ENCODE data around the gene NR6A1. TPM values are rescaled to one million over a fixed set of nuclear protein-coding genes. Genes with fewer than 3 reads are reported as not detected.

Gene NR6A1
- total RNA-seq, 1 experiment from 2014 or later: 99.3 TPM

- H3K4me3 Mint-ChIP-seq: no peak overlapping the region
Observed at GRCh38 chr9:124788542-124789217, 17.6 kb upstream of the NR6A1 start.

More at GRCh38 chr9:124788542-124789217, 17.6 kb upstream of the NR6A1 start:
- Histone ChIP-seq H2AK5ac (ENCODE audit: insufficient read length, low read length) (no peak overlapping the region), H3K4me2 (ENCODE audit: insufficient read depth, insufficient read length, low read length) (no peak overlapping the region), H3K18ac (ENCODE audit: insufficient read length, low read depth, low read length) (no peak overlapping the region), H2BK5ac (ENCODE audit: insufficient read length, low read length) (no peak overlapping the region), H3K9ac (ENCODE audit: extremely low read depth, insufficient read length, low read length) (no peak overlapping the region), H2BK12ac (ENCODE audit: insufficient read length, low read depth, low read length) (no peak overlapping the region), H3K14ac (ENCODE audit: insufficient read depth, low read length) (no peak overlapping the region), H2BK120ac (ENCODE audit: low read depth, low read length, poor library complexity, severe bottlenecking) (no peak overlapping the region), H3K23me2 (ENCODE audit: insufficient read length, low read depth, low read length, poor library complexity, severe bottlenecking) (no peaks in the 10 kb centered on the region), H4K8ac (replicated peaks; ENCODE audit: insufficient read length, low read depth, low read length) (no peak overlapping the region), H3K9me3 (ENCODE audit: control insufficient read depth, low read depth, low read length) (no peaks in the 10 kb centered on the region), H3K27ac (ENCODE audit: insufficient read length, low read depth, low read length) (no peak overlapping the region), H3K27me3 (ENCODE audit: insufficient read depth, low read length) (no peaks in the 10 kb centered on the region), H2AFZ (ENCODE audit: low read length) (no peak overlapping the region), H3K56ac (ENCODE audit: insufficient read length, low read depth, low read length) (no peak overlapping the region), H3K4me1 (ENCODE audit: insufficient read depth, low read length) (no peaks in the 10 kb centered on the region), H3T11ph (ENCODE audit: low read length) (no peak overlapping the region), H3K4ac (ENCODE audit: low read depth, low read length) (no peak overlapping the region), H4K5ac (ENCODE audit: insufficient read length, low read depth, low read length) (no peak overlapping the region), H3K79me1 (ENCODE audit: insufficient read depth, low read depth, low read length, poor library complexity, severe bottlenecking) (no peaks in the 10 kb centered on the region), H4K20me1 (ENCODE audit: control insufficient read depth, insufficient read depth, insufficient read length) (no peaks in the 10 kb centered on the region), H2BK15ac (ENCODE audit: low read depth, low read length) (no peak overlapping the region), H3K23ac (ENCODE audit: insufficient read length, low read depth, low read length) (no peak overlapping the region), H4K91ac (ENCODE audit: insufficient read length, low read depth, low read length) (no peak overlapping the region), H3K79me2 (ENCODE audit: insufficient read depth, low read length) (no peaks in the 10 kb centered on the region), H2BK20ac (ENCODE audit: low read depth, low read length, poor library complexity, severe bottlenecking) (no peak overlapping the region)
- Mint-ChIP-seq H3K4me1 (peaks cover 2 to 11% of the 10 kb centered on the region in 2 experiments), H3K36me3 (ENCODE audit: insufficient read depth in 1 of 3, low read depth in 3 of 3) (no peaks in the 10 kb centered on the region), H3K9me3 (no peaks in the 10 kb centered on the region), H3K27ac (no peak overlapping the region; a peak in 1 of 7 replicates), H3K27me3 (ENCODE audit: low read depth) (no peaks in the 10 kb centered on the region)
- DNase-seq: no peak
- no peak for TF ChIP-seq CTCF (conservative IDR thresholded peaks at IDR 0.05)
- WGBS (ENCODE audit: extremely low coverage, insufficient read length, low lambda C conversion rate): no CpG with 5 or more reads among the region's 3 CpGs

All from H9 (cell line).